ENCODE data around the gene WDR1. TPM values are rescaled to one million over a fixed set of nuclear protein-coding genes. Genes with fewer than 3 reads are reported as not detected.

WDR1 gene
- 278 TPM for polyA plus RNA-seq (2013, experiment 1 of 2)
- 225 TPM for polyA plus RNA-seq (2013, experiment 2 of 2)

GRCh38 chr4:10116569-10117358 lies at the start of gene WDR1:
Gene WDR1, minus strand, starts transcription at chr4:10116799. Its CDS starts 133 bp downstream, at chr4:10116666.
- Histone ChIP-seq H3K4me3 (ENCODE audit: extremely low read depth, insufficient read depth, low read length, poor library complexity, severe bottlenecking) (peak within 1 kb of the TSS; percentile 68), H3K4me1 (ENCODE audit: control insufficient read depth, insufficient read depth, low read length, poor library complexity, severe bottlenecking) (peaks cover 32% of the 10 kb centered on the region), H3K27ac (ENCODE audit: low read depth, low read length, severe bottlenecking) (peak within 1 kb of the TSS; percentile 92), H3K9me3 (ENCODE audit: control insufficient read depth, low read length) (no peaks in the 10 kb centered on the region), H3K36me3 (ENCODE audit: control insufficient read depth, insufficient read depth, low read length) (peaks cover 34% of the 10 kb centered on the region)
- WGBS, 2 experiments (ENCODE audit: insufficient coverage in 2 of 2): 0 to 1% methylated on average over 57 to 74 of the region's 97 CpGs

- Histone ChIP-seq H3K36me3 (ENCODE audit: control insufficient read depth, insufficient read depth, low read length) (no peaks in the 10 kb centered on the region), H3K4me3 (ENCODE audit: extremely low read depth, insufficient read depth, low read length, poor library complexity, severe bottlenecking) (no peak overlapping the region), H3K9me3 (ENCODE audit: control insufficient read depth, low read length) (no peaks in the 10 kb centered on the region), H3K27ac (ENCODE audit: low read depth, low read length, severe bottlenecking) (no peak overlapping the region), H3K4me1 (ENCODE audit: control insufficient read depth, insufficient read depth, low read length, poor library complexity, severe bottlenecking) (peaks cover 23% of the 10 kb centered on the region)
- 6 to 10% methylated on average over 2 of the region's 3 CpGs for WGBS, 2 experiments (ENCODE audit: insufficient coverage in 2 of 2)
Measured at GRCh38 chr4:10164877-10165283, 48.3 kb upstream of the WDR1 start.

- peaks cover 14% of the 10 kb centered on the region for H3K4me1 ChIP-seq (ENCODE audit: control insufficient read depth, insufficient read depth, low read length, poor library complexity, severe bottlenecking)
- H3K36me3 ChIP-seq (ENCODE audit: control insufficient read depth, insufficient read depth, low read length): no peaks in the 10 kb centered on the region
- 75% methylated on average over 1 of the region's 1 CpG; no CpG with 5 or more reads in 1 of the 2 experiments for WGBS, 2 experiments (ENCODE audit: insufficient coverage in 2 of 2)
- H3K9me3 ChIP-seq (ENCODE audit: control insufficient read depth, low read length): no peaks in the 10 kb centered on the region
- no peak overlapping the region for H3K27ac ChIP-seq (ENCODE audit: low read depth, low read length, severe bottlenecking)
- H3K4me3 ChIP-seq (ENCODE audit: extremely low read depth, insufficient read depth, low read length, poor library complexity, severe bottlenecking): no peak overlapping the region
Measured at GRCh38 chr4:10163296-10163695, 46.7 kb upstream of the WDR1 start.

- no peaks in the 10 kb centered on the region for H3K36me3 ChIP-seq (ENCODE audit: control insufficient read depth, insufficient read depth, low read length)
- no peak overlapping the region for H3K27ac ChIP-seq (ENCODE audit: low read depth, low read length, severe bottlenecking)
- H3K4me3 ChIP-seq (ENCODE audit: extremely low read depth, insufficient read depth, low read length, poor library complexity, severe bottlenecking): no peak overlapping the region
- 70 to 88% methylated on average over 4 to 5 of the region's 7 CpGs for WGBS, 2 experiments (ENCODE audit: insufficient coverage in 2 of 2)
- peaks cover 7% of the 10 kb centered on the region for H3K4me1 ChIP-seq (ENCODE audit: control insufficient read depth, insufficient read depth, low read length, poor library complexity, severe bottlenecking)
- no peaks in the 10 kb centered on the region for H3K9me3 ChIP-seq (ENCODE audit: control insufficient read depth, low read length)
Measured at GRCh38 chr4:10162341-10163000, 45.9 kb upstream of the WDR1 start.

- Histone ChIP-seq H3K9me3 (ENCODE audit: control insufficient read depth, low read length) (no peaks in the 10 kb centered on the region), H3K4me1 (ENCODE audit: control insufficient read depth, insufficient read depth, low read length, poor library complexity, severe bottlenecking) (peaks cover 4% of the 10 kb centered on the region), H3K27ac (ENCODE audit: low read depth, low read length, severe bottlenecking) (no peak overlapping the region), H3K4me3 (ENCODE audit: extremely low read depth, insufficient read depth, low read length, poor library complexity, severe bottlenecking) (no peak overlapping the region), H3K36me3 (ENCODE audit: control insufficient read depth, insufficient read depth, low read length) (no peaks in the 10 kb centered on the region)
- 100% methylated on average over 1 of the region's 6 CpGs for WGBS, 2 experiments (ENCODE audit: insufficient coverage in 2 of 2)
Measured at GRCh38 chr4:10161840-10162239, 45.2 kb upstream of the WDR1 start.

- Histone ChIP-seq H3K9me3 (ENCODE audit: control insufficient read depth, low read length) (no peaks in the 10 kb centered on the region), H3K36me3 (ENCODE audit: control insufficient read depth, insufficient read depth, low read length) (no peaks in the 10 kb centered on the region), H3K27ac (ENCODE audit: low read depth, low read length, severe bottlenecking) (no peak overlapping the region), H3K4me3 (ENCODE audit: extremely low read depth, insufficient read depth, low read length, poor library complexity, severe bottlenecking) (no peak overlapping the region), H3K4me1 (ENCODE audit: control insufficient read depth, insufficient read depth, low read length, poor library complexity, severe bottlenecking) (peaks cover 4% of the 10 kb centered on the region)
- WGBS, 2 experiments (ENCODE audit: insufficient coverage in 2 of 2): 63 to 67% methylated on average over 3 of the region's 3 CpGs
Measured at GRCh38 chr4:10161146-10161545, 44.5 kb upstream of the WDR1 start.

- peaks cover 4% of the 10 kb centered on the region for H3K4me1 ChIP-seq (ENCODE audit: control insufficient read depth, insufficient read depth, low read length, poor library complexity, severe bottlenecking)
- no peaks in the 10 kb centered on the region for H3K36me3 ChIP-seq (ENCODE audit: control insufficient read depth, insufficient read depth, low read length)
- no peaks in the 10 kb centered on the region for H3K9me3 ChIP-seq (ENCODE audit: control insufficient read depth, low read length)
- WGBS, 2 experiments (ENCODE audit: insufficient coverage in 2 of 2): 60 to 65% methylated on average over 4 to 5 of the region's 7 CpGs
- H3K4me3 ChIP-seq (ENCODE audit: extremely low read depth, insufficient read depth, low read length, poor library complexity, severe bottlenecking): no peak overlapping the region
- H3K27ac ChIP-seq (ENCODE audit: low read depth, low read length, severe bottlenecking): no peak overlapping the region
Measured at GRCh38 chr4:10160281-10160856, 43.8 kb upstream of the WDR1 start.

- H3K36me3 ChIP-seq (ENCODE audit: control insufficient read depth, insufficient read depth, low read length): no peaks in the 10 kb centered on the region
Measured at GRCh38 chr4:10159671-10160070, 43.1 kb upstream of the WDR1 start.

GRCh38 chr4:10158333-10158942 lies 41.8 kb upstream of the WDR1 start:
- Histone ChIP-seq H3K36me3 (ENCODE audit: control insufficient read depth, insufficient read depth, low read length) (no peaks in the 10 kb centered on the region), H3K4me1 (ENCODE audit: control insufficient read depth, insufficient read depth, low read length, poor library complexity, severe bottlenecking) (no peaks in the 10 kb centered on the region), H3K4me3 (ENCODE audit: extremely low read depth, insufficient read depth, low read length, poor library complexity, severe bottlenecking) (no peak overlapping the region), H3K9me3 (ENCODE audit: control insufficient read depth, low read length) (no peaks in the 10 kb centered on the region), H3K27ac (ENCODE audit: low read depth, low read length, severe bottlenecking) (no peak overlapping the region)
- 71 to 80% methylated on average over 2 to 4 of the region's 9 CpGs for WGBS, 2 experiments (ENCODE audit: insufficient coverage in 2 of 2)

More at GRCh38 chr4:10159671-10160070, 43.1 kb upstream of the WDR1 start:
- no peak overlapping the region for H3K27ac ChIP-seq (ENCODE audit: low read depth, low read length, severe bottlenecking)
- no peaks in the 10 kb centered on the region for H3K9me3 ChIP-seq (ENCODE audit: control insufficient read depth, low read length)
- no peaks in the 10 kb centered on the region for H3K4me1 ChIP-seq (ENCODE audit: control insufficient read depth, insufficient read depth, low read length, poor library complexity, severe bottlenecking)
- no peak overlapping the region for H3K4me3 ChIP-seq (ENCODE audit: extremely low read depth, insufficient read depth, low read length, poor library complexity, severe bottlenecking)

- H3K27ac ChIP-seq (ENCODE audit: low read depth, low read length, severe bottlenecking): no peak overlapping the region
- H3K9me3 ChIP-seq (ENCODE audit: control insufficient read depth, low read length): no peaks in the 10 kb centered on the region
- H3K36me3 ChIP-seq (ENCODE audit: control insufficient read depth, insufficient read depth, low read length): no peaks in the 10 kb centered on the region
- no peaks in the 10 kb centered on the region for H3K4me1 ChIP-seq (ENCODE audit: control insufficient read depth, insufficient read depth, low read length, poor library complexity, severe bottlenecking)
- H3K4me3 ChIP-seq (ENCODE audit: extremely low read depth, insufficient read depth, low read length, poor library complexity, severe bottlenecking): no peak overlapping the region
- 37 to 42% methylated on average over 5 of the region's 8 CpGs for WGBS, 2 experiments (ENCODE audit: insufficient coverage in 2 of 2)
Measured at GRCh38 chr4:10157478-10158332, 41.1 kb upstream of the WDR1 start.

All from mesodermal cell (in vitro differentiated cells).